Hindlimb muscle (tissue), 1 donor: Measurements from ENCODE around the gene HCRTR2. TPM values are rescaled to one million over a fixed set of nuclear protein-coding genes. Genes with fewer than 3 reads are reported as not detected.
"Not testable (repeated sequence)": the region's sequence is repeated elsewhere in the genome, so short reads cannot be mapped to it uniquely, and the experiment has no call there.

Experiments used
- DNase-seq: peaks from one replicate; pipeline ENCODE4 v3.0.0-alpha.2; 2013
- polyA plus RNA-seq: library from polyadenylated mRNA; unstranded; fragments of 120-200 nt; gene quantifications from one replicate; pipeline ENCODE4 v1.2.1, GENCODE V29; 2013; ENCODE audit not compliant: insufficient read length

Gene HCRTR2
- polyA plus RNA-seq, result not detected

DNA sequence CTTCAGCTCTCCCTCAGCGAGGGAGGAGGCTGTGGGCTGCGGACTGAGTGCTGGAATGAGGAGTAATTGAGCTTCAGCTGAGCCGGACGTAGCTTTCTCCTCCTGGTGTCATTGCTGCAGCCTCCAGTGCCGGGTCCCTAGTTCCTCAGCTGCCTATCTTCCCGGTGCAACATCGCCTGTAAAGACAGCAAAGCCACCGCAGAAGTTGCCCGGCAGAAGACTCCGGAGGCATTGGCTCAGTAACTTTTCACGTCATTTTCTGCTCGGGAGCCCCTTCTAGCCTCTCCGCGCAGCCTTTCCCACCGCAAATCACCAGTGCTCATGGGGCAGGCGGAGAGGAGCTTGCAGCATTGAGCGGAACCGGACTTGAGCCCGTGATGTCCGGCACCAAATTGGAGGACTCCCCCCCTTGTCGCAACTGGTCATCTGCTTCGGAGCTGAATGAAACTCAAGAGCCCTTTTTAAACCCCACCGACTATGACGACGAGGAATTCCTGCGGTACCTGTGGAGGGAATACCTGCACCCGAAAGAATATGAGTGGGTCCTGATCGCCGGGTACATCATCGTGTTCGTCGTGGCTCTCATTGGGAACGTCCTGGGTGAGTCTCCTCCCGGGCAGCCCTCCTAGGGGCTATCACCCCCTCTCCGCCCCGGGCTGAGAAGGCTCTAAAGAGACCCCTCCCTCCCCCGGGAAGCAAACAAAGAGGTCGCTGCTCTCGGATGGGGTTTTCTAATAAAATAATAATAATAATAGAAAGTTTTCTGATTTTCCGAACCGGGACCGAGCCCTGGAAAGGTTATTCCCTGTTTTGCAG, at the start of gene HCRTR2:
HCRTR2 (plus strand) TSS at position 305 of the 816 bp plus-strand sequence; CDS start at position 378, 73 bp downstream.
- DNase-seq, result no peak

DNA sequence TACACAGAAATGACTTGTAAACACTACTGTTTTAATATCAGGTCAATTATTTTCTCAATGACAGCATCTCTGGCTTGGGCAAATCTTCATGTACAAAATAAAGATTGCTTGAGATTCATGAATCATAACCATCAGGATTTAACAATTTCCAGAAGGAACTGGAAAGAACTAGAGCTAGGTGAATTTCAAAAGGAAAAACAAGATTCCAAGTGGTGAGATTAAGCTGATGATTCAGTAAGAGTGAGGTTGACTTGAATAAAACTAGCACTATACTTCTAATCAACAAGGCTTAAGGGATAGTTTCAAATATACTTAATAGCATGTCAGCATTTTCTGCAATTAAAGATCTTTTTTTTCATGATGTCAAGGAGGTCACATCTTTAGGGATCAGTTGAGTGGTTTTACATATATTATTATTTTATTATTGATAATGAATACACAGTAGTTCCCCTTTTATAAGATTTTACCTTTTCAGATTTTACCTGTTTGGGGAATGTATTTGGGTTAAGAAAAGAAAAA, 43.5 kb upstream of the HCRTR2 start:
- DNase-seq, result no peak

- no peak for DNase-seq
Measured at GRCh38 chr6:55131616-55132015, 42.7 kb upstream of the HCRTR2 start.

DNA sequence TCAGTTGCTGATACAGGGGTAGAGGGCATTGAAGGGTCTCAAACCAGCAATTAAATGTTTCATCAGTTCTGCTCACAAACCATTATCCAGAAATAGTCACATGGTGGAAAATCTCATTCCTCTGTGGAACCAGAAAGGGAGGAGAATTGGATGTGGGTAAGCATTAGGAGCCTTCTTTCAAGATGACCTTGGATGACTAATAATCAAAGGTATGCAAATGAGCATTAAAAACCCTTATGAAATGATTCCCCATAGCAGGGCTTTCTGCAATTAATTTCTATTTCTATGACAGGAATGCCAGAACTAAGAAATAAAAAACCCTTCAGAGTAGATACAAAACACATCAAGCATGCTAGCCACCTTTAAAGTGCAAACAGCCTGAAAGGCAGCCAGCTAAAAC, 37.4 kb upstream of the HCRTR2 start:
- no peak for DNase-seq

DNA sequence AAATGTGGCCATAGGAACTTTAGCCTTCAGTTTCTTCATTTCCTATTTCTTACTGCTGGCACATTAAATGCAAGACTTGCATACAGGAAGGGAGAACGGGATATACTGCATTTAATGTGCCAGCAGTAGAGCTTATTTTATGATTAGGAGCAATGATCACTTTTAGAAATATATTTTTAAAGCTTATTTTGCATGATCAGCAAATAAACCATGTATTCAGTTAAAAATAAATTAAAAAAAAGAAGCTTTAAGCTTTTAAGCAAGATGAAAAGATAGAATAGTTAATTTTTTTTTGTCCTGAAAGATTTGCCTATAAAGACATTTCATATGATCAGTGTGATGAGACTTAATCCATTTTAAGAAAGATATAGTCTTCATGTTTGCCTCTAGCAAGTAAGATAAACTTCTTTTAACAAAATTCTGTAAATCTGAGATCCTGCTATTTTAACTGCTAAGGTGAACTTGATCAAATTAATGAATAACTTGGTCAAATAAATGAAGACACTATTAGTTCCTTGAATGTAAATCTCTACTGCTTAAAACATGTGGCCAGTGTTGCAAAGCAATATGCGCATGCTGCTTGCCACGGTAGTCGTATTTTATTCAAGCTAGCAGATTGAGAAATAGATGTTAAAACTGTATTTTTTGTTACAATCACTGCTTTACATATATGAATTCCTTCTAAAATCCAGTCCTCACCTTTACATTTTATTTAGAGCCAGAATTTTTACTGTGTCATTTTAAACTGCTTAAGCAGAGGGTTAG, 36.2 kb upstream of the HCRTR2 start:
- DNase-seq, result no peak

DNA sequence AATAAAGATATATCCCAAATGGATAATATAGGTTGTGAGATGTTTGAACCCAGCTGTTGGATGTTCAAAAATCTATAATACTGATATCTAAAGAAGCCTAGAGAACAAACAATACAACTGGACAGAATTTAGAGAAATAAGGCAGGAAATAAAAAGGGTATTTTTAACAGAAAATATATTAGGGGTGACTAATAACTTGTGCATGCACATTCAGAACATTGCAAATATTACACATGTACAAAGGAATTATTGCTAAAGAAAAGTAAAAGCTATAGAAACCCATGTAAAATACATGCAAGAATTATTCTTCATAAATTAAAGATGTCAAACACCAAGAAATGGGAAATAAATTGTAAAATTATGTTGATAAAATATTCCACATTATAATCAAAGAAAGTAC, 32.7 kb upstream of the HCRTR2 start:
- DNase-seq, result no peak

- no peak for DNase-seq
Measured at GRCh38 chr6:55142610-55143009, 31.7 kb upstream of the HCRTR2 start.

- no peak for DNase-seq
Measured at GRCh38 chr6:55153284-55153683, 21.0 kb upstream of the HCRTR2 start.

- DNase-seq, result not testable (repeated sequence)
Measured at GRCh38 chr6:55158784-55159183, 15.5 kb upstream of the HCRTR2 start.

- DNase-seq, result no peak
Measured at GRCh38 chr6:55167860-55168259, 6.5 kb upstream of the HCRTR2 start.

- DNase-seq, result no peak
Measured at GRCh38 chr6:55175078-55176049, 1.0 kb downstream of the HCRTR2 start.

DNA sequence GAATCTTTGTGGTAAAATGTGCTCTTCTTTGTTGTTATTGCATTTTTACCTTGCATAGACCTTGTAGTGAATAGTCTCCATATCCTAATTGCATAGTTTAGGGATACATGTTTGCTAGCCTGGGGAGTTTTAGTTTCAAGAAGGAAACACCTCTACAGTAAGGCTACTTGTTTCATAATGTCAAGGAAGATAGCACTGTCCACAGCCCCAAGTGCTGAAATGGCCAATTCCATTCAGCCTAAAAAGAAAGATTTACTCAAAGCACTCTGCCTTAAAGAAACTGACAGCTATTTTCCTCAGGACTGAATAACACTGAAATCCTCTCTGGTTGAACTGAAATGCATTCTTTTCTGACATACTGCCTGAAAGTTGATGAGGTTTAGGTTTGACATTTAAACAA, 2.6 kb downstream of the HCRTR2 start:
- peak; percentile 8 for DNase-seq

- DNase-seq, result no peak
Measured at GRCh38 chr6:55180258-55180657, 5.9 kb downstream of the HCRTR2 start.

DNA sequence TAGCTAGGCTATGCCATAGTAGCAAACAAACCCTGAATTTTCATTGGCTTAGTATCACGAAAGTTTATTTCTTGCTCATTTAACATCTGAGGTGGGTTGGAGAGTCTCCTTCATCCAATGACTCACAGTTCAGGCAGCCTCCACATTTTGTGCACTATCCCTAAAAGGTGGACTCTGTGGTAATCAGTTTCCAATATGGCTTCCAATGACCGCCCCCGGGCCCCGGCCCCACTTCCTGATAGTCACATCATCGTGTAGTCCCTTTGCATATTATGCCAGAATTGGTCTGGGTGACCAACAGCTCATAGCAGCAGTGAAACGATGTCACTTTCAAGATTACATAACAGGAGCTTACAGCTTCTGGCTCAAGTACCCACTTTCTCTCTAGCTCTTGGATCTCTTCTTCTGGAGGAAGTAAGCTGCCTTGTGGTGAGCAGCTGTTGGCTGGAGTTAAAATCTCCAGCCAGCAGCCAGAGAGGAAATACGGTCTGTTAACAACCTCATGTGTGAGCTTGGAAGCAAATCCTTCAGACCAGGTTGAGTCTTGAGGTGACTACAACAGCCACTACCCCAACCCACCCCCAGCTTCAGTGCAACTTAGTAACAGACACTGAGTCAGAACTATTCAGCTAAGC, 7.8 kb downstream of the HCRTR2 start:
- DNase-seq, result no peak

DNA sequence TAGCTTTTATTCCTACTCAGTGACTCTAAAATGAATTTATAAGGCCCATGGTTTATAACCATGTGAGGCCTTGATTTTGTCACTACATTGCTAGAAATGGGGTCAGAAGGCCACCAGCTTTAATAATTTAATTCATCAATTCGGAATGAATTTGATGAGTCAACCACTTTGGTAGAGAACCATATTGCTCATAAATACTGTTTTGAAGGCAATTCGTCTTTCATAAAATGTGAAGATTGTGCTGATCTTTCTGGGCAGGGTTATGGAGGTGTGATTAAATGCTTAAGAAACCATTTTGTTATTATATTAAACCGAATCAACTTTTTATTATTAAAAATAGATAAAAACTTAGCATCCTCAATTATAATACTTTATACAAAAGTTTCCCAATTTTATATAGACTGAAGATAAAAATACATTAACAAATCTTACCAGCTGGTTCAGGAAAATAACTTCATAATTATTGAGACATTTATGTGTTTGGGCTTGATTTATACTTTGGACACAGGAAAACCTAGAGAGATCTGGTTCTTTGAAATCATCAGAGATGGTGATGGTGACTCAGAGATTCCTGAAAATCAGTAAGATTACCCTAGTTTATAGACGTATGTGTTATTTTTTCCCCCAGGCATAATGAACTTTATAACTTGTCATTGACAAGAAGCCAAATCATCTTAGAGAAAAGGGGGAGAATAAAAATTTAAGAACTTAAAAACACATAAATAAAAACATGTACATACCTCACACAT, 10.6 kb downstream of the HCRTR2 start:
- no peak for DNase-seq

- DNase-seq, result no peak
Measured at GRCh38 chr6:55198715-55199114, 24.4 kb downstream of the HCRTR2 start.

GRCh38 chr6:55199239-55199638, 24.9 kb downstream of the HCRTR2 start:
- DNase-seq, result no peak

- no peak for DNase-seq
Measured at GRCh38 chr6:55208478-55209458, 34.5 kb downstream of the HCRTR2 start.

- DNase-seq, result no peak
Measured at GRCh38 chr6:55210952-55211351, 36.6 kb downstream of the HCRTR2 start.

DNA sequence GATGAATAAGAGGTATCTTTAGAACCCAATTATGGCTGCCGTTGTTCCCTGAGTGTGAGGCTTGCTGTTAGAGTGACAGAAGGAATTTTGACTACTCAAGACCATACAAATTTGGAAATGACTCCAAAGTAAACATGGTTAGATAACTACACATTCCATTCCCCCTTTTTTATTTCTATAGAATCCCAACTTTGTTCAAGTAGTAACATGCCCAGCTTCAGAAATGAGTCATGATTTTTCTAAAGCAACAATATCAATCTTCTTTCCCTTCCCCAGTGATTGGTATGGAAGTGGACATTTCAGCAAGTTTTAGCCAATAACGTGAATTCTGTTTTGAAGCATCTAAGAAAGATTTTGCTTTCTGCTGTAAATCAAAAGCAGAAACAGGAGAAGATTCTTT, 37.8 kb downstream of the HCRTR2 start:
- no peak for DNase-seq
